Measurements from ENCODE around the gene LPP.
A peak's percentile ranks its signal among the peaks of the same experiment; 100 is the strongest.

LPP gene

DNA sequence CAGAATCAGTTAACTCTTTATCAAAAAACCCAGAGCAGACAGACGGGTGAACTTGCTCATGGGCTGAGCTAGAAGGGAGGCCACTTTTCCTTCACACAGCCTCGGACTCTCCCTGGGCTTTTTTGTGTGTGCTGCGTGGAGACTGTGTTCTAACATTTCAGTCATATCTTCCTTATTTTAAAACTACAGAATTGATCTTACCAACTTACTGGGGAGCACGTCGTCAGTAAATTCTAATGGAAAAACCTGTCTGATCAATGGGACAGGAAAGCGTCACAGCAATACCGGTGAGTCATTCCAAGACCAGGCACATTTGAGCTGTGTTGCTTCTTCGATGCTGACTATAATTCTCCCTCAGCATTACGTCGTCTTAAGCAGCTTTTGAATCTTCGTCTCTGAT is 145.1 kb downstream of the LPP start:
- peak in 1 of 2 donors; percentile 52 for DNase-seq (ENCODE audit: low read depth in 2 of 2)

DNA sequence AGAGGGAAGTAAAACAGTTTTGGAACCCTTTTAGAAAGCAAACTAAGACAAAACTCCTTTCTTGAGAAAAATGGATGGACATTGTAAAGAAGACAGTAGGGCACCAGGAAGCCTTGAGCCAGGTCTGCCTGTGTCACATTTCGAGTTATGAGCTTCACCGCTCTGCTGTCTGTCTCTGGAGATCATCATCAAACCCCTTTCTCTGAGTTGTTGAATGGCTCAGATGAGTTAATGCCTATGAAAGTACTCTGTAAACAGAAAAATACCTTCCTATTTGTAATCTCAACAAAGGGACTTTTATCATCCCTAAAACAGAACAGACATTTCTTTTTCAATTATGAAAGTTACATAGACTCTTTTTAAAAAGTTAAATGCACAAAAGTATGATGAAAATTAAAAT is 145.8 kb downstream of the LPP start:
- DNase-seq (ENCODE audit: low read depth in 2 of 2) = no peak

DNA sequence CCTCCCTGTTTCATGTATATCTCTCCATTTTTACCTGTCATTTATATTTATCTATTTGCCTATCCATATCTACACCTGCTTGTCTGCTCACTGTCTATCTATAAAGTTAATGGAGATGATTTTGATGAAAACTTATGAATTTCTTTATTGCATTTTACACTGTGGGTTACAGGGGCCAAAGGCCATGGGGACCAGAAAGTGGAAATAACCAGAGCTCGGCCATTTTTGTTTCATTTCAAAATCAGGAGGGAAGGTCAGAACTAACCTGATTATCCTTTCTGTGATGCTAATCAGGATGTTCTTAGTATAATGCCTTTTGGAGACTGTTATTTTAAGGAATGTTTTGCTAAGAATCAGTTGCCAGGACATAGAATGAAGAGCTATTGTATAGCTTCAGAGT is 147.2 kb downstream of the LPP start:
- no peak for DNase-seq (ENCODE audit: low read depth in 2 of 2)

DNA sequence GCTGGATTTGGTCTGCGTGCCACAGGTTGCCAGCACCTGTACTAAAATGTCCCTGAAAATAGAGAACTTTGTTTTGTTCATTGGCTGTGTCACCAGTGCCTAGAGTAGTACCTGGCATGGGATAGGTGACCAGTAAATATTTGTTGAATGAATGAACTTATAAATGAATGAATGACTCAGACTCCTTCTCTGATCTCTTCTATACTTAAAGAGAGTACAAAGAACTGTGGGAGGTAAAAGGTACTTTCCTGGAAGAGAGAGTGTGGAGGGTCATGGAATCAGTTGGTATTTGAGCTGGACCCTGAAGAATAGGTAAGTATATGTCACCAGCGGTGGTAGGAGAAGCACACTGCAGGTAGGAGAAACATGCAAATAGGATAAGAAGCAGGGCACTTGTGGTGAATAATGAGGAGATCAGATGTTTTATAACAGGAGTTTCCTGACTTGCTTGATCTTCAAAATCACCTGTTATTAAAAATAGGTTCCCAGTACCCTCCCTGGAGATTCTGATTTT is 149.4 kb downstream of the LPP start:
- no peak for DNase-seq (ENCODE audit: low read depth in 2 of 2)

DNA sequence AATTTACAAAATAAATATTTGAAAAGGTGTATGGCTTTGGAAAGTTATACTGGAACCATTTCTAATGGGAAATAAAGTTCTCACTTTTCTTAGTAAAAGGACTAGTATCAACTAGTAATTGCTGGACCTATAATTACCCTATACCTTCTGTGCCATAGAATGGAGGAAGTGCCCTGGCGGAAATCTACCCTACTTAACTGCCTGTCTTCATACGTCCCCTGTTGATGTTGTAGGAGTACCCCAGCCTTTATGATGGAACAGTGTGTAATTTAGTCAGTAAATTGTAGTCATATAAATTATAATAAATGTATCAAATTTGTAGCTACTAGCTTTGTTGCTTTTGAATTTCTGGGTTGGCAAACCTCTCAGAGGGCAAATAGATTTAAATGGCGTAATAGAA is 149.9 kb downstream of the LPP start:
- no peak for DNase-seq (ENCODE audit: low read depth in 2 of 2)

DNA sequence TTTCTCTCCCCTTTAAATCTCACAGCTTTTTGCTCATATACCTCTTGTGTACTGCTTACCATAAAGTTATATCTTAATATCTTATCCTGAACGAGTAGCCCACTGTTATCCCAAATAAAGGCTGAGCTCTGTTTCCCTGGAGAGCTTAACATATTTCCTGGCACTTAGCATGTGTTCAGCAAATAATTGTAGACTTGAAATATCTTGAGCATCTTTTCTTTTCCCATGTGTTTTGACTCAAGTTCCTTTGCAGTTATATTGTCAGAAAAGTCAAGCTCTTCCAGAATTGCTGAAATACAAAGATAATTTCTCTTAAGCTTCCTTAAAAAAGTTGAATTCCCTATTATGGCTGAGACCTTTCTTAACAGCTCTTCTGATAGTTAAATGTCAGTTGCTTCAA is 150.5 kb downstream of the LPP start:
- no peak for DNase-seq (ENCODE audit: low read depth in 2 of 2)

DNA sequence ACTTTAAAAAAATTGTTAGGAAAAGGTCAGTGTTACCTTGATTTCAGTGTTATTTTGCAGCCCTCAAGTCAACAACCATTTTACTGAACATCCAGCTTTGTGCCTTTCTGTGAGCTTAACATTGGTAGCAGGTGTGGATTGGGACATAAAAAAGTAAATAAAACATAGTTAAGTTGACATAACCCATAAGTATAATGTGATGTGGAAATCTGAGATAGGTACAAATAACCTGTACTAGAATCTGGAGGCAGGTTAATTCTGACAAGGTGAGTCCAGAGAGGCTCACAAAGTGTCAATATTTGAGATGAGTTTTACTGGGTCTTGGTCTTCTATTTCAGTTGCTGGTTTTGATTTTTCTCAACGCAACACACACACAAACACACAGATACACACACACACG is 151.3 kb downstream of the LPP start:
- DNase-seq (ENCODE audit: low read depth in 2 of 2) = no peak

DNA sequence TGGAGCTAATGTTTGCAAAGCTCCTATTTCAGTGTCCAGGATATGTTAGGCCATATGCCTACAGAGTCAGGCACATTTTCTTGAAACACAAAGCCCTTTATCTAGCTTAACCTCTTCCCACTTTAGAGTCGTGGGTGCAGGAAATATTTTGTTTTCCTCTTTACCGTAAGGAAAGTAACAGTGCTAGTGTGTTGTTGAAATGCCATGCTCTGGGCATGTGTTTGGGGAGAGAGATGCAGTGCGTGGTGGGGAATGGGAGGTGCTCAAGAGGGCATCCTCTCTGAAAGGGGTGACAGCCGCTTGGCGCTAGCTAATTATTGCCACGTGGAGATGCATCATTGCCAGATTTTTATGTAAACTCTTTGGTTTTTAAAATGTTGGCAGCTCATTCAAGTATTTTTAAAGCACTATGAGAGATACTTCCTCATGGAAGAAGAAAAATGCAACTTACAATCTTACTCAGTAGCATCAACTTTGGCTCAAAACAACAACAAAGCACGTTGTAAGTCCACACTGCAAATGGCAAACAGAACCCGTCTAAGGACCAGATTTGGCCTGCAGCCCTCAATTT is 152.6 kb downstream of the LPP start:
- DNase-seq (ENCODE audit: low read depth in 2 of 2) = no peak

DNA sequence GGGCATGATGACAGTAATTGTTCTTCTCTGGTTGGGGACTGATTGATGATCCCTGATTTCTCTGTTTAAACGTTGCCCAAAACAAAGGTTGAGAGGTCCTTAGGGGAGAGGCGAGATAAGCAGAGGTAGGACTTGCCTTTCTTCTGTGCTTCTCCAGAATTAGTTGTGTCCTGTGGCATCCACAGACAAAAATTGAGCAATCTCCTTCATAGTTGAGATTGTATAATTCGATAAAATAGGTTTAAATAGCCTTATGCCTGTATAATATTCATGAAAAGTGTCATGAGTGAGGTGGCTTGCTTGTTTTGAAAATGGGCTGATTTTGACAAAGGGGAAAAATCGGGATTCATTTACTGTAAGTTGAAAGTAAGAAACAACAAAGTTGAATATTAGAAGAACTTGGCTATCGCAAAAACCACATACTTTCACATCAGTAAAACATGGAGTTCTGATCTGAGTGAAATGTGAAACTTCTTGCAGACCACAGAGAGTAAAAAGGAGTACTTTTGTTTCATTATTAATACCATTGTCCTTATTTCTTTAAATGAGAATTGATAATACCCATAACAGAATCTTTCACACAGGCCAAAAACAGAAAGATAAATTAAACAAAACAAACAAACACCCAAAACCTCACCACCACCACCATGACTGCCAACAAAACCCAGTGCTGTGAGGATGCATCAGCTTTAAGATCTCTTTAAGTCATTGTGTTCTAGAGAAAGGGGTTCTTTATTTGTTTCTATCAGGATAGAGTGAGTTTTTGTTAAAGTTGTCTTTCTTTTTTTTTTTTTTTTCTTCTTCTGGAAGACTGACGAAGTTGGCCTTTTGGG is 155.7 kb downstream of the LPP start:
- DNase-seq (ENCODE audit: low read depth in 2 of 2) = no peak

DNA sequence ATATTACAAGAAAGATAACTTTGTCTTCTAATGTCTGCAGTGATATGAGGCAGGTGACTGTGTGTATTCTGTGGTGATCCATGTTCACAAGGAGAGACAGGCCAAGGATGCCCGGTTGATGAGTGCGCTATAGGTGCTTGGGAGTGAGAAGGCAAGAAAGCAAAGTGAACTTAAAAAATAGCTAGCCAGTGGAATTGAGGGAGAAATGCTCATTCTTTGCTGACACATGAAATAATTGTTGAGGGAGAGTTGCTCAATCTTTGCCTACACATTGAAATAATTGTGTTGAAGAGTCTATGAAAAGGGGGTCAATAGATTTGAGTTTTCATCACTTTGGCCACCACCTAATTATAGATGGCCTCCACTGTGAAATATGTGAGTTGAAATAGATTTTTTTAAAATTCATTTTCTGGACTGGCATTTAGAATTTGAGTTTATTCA is 156.3 kb downstream of the LPP start:
- DNase-seq (ENCODE audit: low read depth in 2 of 2) = no peak

DNA sequence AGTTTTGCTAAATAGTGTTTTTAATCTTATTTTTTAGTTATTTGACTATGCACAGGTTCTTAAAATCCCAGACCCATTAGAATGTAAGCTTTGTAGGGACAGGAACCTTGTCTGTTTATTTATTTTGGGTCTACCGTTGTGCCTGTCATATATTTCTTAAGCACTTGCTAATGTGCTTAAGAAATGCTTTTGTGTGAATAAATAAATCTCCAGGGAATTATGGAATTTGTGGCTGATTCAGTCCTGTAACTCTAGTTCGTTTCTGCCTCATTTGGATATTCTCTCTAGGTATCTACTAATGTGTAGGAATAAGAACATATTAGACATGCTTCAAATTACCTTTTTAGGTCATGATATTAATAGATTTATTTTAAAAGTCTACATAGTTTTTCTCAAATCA is 161.6 kb downstream of the LPP start:
- no peak for DNase-seq (ENCODE audit: low read depth in 2 of 2)

DNA sequence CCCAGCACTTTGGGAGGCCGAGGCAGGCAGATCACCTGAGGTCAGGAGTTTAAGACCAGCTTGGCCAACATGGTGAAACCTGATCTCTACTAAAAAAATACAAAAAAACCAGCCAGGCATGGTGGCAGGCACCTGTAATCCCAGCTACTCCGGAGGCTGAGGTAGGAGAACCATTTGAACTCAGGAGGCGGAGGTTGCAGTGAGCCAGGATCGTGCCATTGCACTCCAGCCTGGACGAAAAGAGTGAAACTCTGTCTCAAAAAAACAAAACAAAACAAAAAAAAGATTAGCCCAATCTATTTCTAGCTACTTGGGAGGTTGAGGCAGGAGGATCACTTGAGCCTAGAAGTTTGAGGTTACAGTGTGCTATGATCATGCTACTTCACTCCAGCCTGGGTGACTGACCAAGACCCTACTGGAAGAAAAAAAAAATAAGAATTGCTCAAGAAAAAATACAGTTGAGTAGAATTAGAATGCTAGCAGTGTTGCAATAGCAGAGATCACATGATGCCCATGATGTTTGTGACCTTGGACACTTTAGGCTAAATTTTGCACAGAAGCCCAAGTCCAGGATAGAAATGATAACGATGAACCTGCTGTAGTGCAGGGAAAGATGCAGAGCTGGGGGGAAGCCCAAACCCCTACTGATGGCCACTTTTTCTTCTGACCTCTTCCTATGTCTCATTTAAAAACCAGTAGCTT is 162.2 kb downstream of the LPP start:
- no peak for DNase-seq (ENCODE audit: low read depth in 2 of 2)

DNA sequence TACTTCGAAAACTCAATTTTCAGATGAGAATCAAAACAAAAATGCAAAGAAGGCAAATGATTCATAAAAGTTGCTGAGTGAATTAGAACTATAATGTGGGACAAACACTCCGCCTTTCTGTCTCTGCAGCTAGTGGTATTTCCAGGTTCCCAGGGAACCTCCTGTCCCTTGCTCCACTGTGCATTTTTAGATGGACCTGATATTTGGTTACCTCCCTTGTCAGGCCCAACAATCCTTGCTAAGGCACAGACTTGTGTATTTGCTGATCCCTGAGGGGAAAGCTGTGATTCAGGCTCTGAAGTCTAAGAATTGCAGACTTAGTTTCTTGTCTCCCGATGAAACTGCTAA is 162.7 kb downstream of the LPP start:
- DNase-seq (ENCODE audit: low read depth in 2 of 2) = no peak

DNA sequence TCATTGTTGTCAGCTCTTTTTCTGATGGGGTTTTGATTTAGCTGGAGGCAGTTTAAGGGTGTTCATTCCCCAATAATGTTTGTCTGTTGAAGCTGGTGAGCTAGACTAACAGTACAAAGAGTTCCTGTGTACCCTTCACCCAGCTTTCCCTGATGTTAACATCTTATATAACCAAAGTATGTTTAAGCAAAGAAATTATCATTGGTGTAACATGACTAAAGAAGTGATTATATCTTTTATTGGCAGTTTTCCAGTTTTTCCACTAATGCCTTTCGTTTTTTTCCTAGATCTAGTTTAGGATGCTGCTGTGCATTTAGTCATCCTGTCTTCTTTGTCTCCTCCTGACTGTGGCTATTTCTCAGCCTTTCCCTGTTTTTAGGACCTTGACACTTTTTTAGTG is 165.6 kb downstream of the LPP start:
- no peak for DNase-seq (ENCODE audit: low read depth in 2 of 2)

DNA sequence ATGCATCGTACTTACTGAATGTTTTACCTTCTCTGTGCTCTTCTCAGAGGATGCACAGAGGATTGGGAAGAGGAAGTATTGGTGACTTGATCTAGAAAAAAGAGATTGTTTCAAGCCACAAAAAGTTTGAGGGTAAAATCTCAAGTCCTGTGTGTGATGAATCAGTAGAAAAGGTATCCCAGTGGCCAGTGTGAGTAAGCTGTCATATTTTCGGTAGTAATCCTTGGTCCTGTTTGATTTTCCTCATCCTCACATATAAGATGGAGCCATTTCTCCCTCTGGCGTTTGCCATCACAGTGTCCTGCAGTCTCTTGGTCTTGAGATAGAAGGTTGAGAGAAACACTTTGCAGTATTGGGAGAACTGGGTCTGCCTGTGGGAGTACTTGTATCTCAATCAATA is 166.8 kb downstream of the LPP start:
- DNase-seq (ENCODE audit: low read depth in 2 of 2) = no peak

DNA sequence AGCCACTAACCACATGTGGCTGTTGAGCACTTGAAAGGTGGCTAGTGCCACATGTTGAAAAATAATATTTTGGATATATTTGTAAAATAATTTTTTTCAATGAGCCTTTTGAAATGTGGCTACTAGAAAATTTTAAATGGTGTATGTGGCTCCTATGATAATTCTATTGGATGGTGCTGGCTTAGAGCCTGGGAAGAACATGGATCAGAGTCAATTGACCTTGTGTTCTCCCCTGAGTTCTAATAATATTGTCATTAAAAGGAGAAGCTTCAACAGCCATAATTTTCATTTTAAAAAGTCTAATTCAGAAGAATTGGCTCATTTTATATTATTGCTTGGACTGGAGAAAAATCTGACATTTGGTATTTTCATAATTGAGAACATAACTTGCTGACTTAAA is 167.3 kb downstream of the LPP start:
- DNase-seq (ENCODE audit: low read depth in 2 of 2) = no peak

DNA sequence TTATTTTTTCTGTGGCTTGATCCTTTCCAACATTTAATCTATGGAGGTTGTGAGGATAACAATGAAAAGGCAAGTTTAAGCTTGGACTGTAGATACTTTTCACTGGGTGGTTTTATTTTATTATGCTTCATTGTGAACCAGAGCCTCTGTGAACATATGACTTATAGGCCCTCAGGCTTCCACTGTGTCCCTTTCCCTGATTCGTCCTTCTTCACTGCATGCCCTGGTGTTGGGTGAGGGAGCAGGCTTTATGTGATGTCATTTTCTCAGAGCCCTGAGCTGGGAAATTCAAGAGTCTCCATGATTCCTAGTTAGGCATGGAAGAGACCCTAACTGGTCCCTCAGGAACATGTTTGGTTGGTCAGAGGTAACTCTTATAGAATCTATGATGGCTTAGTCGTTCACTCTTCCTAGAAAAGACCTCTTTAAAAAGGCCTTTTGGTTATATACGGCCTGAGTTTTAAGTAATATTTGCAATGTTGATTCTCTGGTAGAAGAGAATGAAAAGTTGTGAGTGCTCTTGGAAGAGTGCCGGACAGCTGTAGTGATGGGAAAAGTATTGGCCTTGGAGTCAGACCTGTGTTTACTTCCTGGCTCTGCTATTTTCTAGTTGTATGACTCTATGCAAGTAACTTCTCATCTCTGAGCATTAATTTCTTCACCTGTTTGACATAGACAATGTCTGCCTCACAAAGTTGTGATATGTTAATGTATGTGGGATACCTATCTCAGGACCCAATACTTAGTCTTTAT is 168.4 kb downstream of the LPP start:
- DNase-seq (ENCODE audit: low read depth in 2 of 2) = no peak

DNA sequence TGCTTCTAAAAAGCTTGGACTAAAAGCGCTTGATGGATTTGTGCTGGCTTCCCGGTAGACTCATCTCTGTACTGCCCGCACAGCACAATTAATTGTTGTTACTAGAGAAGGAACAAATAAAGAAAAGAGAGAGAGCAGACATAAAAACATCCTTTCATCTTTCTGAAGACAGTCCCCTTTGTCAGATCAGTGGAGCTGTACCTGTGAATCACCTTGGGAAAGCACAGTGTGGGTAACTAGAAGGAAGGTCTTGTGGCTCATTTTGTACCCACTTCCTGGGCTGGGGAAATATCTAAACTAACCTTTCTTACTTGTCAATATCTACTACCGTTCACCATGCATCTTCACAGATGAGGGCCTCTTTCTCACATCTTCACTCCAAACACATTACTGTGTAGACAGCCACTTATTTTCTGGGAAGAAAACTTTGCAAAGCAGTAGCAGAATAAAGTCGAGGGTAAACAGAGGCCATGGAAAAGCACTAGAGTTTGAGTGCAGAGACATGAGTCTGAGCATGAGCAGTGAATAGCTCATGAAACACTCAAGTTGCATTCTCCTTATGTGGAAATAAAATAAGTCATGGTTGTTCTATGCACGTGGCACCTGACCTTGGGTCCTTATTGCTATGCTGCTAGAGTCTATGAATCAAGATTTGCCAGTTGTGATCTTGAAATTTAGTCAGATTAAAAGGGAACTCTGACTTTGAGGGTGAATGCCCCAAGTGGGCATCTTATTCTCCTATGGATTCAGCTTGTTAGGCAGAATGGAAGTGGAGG is 169.3 kb downstream of the LPP start:
- DNase-seq (ENCODE audit: low read depth in 2 of 2) = peak in 1 of 2 donors; percentile 33

DNA sequence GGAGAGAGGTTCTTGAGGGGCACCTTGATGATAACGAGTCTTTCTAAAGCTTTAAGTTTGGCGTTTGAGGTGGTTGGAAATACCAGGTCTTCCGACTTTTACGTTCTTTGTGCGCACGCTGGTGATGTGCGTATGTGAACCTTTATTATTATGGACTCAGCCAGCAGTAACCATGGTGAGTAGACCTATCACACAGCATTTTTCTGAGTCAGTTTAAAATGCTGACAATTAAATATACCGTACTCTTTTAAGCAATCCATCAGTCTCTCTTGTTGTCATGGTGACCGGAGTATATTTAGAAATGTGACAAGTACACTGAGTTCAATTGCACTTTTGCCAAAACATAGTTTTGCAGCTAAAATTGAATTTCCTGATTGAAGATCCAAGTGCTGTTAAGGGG is 172.2 kb downstream of the LPP start:
- DNase-seq (ENCODE audit: low read depth in 2 of 2) = no peak

DNA sequence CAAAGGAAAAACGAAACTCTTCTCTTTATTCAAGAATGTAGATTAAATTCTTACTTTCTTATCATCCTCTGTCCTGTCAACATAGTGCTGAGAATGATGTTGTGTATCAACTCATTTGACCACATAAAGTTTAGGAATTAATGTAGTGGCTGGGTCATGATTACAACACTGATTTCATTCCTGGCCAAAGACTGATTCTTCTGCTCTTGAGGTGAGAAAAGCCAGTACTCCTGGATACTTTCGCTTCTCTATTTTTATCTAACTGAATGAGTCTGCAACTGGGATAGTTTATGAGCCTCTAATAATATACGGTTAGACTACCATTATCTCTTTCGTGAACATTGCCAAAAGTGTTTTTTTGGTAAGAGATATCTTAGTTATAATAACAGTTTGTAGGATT is 173.0 kb downstream of the LPP start:
- DNase-seq (ENCODE audit: low read depth in 2 of 2) = no peak

DNA sequence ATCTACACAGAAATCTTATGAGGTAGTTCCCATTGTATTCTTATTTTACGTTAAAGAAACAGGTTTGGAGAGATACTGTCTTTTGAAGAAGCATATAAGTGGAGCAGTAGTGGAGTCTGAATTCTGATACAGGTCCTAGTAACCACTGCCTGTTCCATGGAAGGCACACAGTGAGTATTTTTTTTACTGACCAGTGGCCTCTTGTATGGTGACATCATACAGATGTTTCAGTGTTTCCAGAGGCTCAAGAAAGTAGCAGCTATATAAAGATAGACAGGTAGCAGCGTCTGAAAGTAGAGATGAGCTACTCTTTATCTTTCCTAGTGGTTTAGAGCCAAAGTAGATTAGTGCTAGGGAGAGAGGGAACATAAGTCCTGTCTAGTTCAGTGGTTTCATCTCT is 173.5 kb downstream of the LPP start:
- no peak for DNase-seq (ENCODE audit: low read depth in 2 of 2)

Measured in stimulated activated CD4-positive, alpha-beta T cell treated with anti-CD3 and anti-CD28 coated beads, Interleukin-4, amount 100 ng/mL, for 48 hours (primary cell).